Fibroblast of the conjunctiva (primary cell): ENCODE results near the gene MACROD2.

Experiments used
- DNase-seq: peaks from one replicate; pipeline ENCODE4 v3.0.0-alpha.2; 2010; ENCODE audit warnings: low read depth

MACROD2 gene

DNA sequence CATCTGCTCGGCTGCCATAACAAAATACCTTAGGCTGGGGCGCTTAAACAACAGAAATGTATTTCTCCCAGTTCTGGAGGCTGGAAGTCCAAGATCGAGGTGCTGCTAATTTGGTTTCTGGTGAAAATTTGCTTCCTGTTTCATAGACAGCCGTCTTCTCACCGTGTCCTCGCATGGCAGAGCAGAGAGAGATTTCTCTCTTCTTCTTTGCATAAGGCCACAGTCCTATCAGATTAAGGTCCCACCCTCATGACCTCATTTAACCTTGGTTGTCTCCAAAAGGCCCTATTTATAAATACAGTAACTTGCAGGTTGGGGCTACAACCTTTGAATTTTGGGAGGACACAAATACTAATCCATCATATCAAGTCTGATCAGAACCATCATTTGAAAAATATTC lies 2033.6 kb downstream of the MACROD2 start:
- no peak for DNase-seq

DNA sequence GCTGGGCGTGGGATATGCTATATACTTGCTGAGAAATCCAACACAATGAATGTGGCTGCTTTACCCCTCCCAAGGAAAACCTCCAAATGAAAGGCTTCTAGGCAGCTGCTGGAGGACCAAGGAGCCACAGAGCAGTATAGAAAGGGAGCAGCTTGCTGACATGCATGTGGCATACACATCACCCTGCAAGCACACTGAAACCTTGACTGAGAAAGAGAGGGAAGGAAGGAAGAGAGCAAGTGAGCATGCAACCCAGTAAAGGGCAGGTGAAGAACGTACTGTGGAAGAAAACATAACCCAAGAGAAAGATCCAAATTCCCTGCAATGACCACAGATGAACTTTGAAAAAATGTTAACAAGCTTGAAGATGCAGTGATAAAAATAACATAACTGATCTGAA lies 2034.9 kb downstream of the MACROD2 start:
- no peak for DNase-seq

DNA sequence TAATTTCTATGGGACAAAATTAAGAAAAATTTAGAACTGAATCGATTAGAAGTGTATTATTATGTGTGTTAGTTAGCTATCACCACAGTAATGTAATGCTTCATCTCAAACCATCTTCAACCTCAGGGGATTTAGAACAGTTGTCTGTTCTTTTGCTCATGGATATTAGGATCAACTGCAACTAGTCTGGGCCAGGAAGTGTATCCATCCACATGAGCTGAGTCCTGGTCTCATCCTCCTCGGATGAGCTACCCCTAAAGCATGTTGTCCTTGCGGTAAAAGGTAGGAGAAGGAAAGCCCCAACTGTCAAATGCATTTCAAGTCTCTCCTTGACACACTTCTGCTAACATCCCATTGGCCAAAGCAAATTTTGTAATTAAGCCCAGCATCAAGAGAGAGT lies 2040.3 kb downstream of the MACROD2 start:
- no peak for DNase-seq

DNA sequence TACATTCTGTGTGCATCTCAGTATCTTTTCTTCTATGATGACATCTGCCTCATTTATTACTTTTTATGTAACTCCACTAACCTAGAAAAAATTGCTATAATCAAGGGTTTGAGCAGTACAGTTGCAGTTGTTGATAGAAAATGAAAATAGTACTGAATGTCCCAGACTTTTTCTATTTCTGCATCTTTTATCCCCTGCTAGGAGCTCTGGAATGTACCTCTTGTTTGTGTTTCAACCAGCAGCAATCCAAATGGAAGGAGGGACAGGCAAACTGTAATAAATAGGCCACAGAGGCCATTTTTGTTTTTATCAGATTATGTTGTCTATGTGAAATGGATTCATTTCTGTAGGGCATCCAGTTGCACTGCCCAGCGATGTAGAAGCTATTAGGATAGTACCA lies 2041.0 kb downstream of the MACROD2 start:
- DNase-seq: no peak

DNA sequence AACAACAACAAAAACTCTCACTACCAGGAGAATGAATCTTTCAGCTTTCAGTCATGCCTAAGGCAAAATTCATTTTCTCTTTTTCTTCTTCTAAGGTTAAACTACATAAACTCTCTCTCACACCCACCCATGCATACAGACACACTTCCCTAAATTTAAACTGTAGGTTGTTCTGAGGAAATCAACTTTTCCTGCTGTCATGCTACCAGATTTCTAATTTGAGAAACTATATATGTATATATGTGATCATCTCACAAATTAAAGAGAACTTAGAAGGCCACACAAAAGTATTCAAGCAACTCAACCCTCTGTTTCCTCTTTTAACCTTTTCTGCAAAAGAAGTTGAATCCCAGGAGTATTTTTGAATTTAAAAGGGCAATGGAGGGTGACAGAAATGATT lies 2045.4 kb downstream of the MACROD2 start:
- no peak for DNase-seq

DNA sequence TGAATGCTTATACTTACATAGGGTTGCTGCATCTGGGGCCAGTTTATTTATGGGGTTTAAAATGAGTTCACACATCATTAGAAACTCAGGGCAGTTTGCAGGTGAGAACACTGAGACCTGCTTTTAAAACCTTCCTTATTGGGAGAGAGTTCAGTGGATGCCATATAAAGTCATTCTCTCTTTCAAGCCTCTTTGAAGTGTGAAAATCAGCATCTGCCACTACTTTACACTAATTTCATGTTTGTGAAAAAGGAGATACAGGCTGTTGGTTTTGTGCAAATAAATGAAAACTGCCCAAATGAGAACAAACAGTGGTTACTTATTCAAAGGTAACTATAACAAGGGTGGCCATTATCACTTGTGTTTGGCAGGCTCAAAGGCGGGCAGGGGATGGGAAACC lies 2047.4 kb downstream of the MACROD2 start:
- DNase-seq: no peak

DNA sequence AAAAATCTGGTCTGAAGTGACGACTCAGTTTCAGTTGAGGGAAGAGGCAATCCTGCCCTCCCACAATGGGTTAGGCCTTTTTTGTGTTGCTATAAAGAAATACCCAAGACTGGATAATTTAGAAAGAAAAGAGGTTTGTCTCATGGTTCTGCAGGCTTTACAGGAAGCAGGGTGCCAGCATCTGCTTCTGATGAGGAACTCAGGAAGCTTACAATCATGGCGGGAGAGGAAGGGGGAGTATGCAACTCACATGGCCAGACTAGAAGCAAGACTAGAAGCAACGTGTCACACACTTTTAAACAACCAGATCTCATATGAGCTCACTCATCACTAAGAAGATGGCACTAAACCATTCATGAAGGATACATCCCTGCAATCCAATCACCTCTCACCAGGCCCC lies 2048.6 kb downstream of the MACROD2 start:
- no peak for DNase-seq

DNA sequence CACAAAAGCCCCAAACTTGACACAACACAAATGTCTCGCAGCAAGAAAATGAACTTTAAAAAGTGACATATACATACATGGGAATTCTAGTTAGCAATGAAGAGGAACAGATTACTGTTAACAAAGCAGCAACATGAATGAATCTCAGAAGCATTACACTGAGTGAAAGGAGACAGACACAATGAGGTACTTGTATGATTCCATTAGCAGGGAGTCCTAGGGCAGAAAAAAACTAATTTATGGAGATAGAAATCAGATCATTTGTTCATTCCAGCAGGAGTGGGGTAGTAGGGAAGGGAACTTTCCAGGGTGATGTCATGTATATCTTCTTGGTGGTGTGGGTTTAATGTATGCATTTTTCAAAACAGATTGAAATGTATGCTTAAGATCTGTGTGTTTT lies 2053.6 kb downstream of the MACROD2 start:
- no peak for DNase-seq

DNA sequence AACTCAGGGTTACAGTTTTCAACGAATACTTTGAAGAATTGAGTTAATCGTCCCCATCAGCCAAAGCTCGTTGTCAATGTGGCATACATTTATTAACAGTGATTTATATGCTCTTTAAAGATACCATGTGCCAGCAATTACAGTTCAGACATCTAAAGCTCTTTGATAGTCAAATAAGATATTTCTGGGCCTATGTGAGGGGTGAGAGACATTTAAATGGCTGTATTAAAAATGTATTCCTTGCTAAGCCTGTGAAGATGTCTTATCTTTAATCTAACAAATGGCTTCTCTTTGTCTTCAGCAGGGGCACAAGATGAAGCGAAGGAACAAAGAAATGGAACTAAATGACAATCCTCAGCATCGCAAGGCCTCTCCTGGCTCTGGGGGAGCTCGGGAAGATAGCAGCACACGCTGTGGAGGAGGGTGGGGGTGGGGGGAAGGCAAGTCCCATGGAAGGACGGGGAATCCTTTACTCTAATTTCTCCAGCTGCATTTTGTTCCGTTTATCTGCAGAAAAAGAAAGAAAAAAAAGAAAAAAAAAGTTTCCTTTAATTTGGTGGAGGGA lies 2054.3 kb downstream of the MACROD2 start:
- DNase-seq: no peak

DNA sequence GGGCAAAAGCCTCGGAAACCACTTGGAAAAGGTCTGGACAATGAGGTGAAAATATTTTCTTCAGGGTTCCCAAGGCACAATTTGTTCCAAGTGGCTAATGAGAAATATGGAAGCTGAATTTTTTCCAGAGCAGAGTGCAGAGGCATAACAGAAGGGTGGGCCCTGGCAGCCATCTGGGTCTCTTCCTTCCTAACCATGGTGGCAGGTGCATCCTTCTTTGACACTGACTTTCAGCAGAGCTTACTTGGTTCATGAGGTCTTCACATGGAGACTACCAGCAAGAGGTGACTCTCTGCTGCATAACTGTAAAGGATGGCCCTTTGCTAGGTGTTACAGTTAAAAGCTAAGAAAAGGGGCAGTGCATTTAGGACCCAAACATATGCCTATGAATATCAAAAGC lies 2055.1 kb downstream of the MACROD2 start:
- no peak for DNase-seq

DNA sequence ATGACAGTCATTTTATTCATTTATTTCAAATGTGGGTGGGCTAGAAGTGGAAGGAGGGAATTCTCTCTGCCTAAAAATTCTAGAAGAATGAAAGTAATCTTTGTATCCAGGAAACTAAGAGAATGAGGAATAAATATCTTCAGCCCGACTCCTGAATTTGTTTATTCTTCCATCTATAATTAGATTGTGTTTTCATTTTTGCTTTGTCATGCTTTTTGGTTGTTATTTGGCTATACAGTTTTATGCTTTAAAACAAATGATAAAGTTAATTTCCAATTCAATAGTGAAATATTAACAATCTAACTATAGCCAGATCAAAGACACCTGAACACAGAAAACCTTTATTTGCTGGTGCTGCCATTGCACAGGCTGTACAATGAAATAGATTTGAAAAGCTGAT lies 2056.7 kb downstream of the MACROD2 start:
- no peak for DNase-seq

DNA sequence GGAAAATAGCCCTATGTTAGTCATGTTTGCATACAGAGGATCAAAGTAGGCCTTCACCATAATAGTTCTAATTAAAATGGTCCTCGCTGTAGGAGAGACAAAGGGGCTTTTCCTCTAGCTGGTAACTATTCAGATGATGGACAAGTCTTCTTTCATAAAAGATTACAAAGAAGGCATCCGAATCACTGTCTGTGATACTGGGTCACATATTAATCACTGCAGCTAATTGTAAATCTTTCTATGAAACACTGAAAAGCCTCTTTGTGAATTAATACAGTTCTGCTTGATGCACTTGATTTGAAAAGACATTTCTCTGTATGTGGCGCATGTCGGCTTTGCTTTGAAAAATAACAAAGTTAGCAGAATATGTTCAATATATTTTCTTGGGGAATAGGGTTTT lies 2057.1 kb downstream of the MACROD2 start:
- no peak for DNase-seq

DNA sequence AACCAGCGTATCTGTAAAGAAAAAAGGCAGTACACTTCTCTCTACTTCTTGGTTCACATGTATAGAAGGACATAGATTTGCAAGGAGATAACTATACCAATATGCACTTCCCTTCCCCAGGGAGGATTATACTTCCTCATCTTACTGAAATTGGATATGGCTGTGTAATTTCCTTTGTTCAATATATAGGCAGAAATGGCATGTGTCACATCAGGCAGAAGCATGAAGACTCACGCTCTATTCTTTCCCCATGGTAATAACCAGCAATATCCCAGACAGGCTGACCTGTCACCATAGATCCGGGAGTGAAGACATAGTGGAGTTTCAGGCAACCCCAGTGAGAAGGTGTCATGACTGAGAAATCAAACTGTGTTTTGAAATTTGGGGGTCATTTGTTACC lies 2059.7 kb downstream of the MACROD2 start:
- no peak for DNase-seq

DNA sequence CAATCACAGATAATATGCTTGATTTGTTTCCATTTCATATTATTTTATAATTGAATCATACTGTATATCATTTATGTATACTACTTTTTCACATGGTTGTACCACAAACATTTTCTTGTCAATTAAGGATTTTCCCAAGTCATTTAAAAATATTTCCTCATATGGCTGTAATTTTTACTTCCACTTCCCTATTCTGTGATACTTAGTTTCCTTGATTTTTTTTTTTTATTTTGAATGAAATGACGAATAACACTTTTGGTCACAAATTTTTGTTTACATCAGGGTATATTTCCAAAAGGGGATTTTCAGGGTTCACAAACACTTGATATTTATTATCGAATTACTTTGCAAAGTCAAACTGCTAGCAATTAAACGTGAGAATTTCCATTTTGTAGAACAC lies 2062.3 kb downstream of the MACROD2 start:
- DNase-seq: no peak

DNA sequence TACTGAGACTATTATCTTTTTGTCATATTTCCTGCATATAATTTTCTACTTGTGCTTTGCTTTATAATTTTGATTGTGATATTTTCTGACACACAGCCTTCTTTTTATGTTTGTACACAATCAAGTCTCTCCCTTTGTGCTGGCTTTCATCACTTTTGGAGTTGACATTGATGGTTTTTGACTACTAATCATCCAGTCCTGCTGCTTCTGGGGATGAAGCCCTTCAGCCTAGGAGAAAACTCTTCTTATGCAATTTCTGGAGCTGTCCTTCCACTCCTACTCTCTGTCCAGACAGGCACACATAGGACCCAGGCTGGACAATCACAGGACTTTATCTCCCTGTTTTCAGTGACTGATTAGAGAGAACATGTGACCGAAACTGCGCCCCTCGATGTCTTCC lies 2063.0 kb downstream of the MACROD2 start:
- DNase-seq: no peak

DNA sequence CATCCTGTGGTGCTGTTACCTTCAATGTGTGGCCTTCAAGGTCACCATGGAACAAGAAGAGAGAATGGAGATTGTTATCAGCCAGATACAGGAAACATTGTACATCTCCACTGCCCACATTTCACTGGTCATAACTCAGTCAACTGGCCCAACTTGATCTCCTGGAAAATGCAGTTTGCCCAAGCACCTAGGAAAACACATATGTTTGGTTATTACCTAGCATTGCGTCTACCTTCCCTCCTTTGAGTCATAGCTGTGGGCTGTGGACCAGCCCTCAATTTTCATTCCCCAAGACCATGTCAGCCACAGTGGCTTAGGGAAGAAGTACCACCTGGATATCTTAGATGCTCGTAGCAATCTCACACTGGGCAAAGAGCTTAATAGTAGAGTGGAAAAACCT lies 2064.5 kb downstream of the MACROD2 start:
- DNase-seq: no peak

DNA sequence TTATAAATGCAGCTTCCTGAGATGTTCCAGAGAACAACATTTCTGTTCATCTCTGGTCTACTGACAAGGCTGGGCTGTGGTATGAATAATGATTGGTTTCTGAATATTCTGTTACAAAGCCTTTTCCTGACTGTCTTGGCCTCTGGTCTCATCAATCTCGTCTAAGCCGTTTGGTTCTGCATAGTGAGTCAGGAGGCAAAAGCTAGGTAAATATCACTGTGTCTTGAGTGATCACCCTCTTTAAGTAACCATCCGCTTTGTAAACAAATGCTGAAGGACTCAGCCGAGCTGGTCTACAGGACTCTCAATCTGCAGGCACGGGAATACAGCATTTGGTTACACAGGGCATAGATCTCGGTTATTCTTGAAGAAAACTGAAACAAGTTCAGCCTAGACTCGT lies 2066.0 kb downstream of the MACROD2 start:
- no peak for DNase-seq

DNA sequence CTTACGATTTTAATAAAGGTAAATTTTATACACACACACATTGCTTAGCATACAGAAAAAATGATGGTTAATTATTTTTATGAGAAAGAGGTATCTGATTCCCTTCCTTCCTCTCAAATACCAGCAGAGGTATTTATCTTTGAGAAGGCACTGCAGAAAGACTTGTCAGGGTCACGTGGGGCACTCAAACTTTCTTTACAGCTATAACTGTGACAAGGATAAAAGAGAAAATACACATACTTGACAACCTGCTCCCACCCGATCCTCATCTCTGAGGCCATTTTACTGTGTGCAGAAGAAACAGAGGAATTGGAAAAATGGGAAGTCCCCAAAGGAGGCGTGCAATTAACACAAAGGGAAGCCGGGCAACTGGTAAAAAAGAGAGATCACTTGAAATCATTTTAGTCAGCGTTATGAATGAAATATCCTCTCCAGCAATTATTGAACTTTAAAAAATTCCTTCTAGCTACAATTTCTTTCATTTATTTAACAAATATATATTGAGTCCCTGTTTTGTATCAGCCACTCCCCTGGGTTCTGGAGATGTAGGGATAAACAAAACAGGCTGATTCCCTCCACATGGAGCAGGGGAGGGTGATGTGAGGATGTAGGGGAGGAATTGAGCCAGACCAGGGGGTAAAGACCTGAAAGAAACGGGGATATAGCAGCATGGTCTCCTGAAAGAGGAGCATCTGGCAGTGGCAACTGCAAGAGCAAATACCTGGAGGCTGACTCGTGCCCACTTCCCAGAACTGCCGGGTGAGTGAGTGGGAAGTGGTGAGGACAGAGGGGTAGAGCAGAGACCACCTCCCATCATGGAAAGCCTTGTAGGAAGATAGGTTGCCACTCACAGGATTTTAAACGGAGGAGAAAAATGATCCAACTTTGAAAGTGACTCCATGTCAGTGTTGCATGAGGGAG lies 2067.6 kb downstream of the MACROD2 start:
- DNase-seq: no peak

DNA sequence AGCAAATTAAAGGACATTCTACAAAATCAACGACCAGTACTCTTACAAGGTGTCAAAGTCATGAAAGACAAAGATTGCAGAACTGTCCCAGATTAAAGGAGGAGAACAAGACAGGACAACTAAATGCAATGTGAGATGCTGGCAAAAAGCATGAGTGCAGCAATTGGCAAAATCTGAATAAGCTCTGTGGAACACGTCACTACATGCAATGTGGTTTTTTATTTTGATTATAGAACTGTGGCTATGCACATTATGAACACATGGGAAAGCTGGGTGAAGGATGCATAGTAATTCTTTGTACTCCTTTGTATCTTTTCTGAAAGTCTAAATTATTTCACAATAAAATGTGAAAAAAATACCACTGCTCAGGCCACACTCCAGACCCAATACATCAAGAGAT lies 2068.6 kb downstream of the MACROD2 start:
- DNase-seq: no peak

DNA sequence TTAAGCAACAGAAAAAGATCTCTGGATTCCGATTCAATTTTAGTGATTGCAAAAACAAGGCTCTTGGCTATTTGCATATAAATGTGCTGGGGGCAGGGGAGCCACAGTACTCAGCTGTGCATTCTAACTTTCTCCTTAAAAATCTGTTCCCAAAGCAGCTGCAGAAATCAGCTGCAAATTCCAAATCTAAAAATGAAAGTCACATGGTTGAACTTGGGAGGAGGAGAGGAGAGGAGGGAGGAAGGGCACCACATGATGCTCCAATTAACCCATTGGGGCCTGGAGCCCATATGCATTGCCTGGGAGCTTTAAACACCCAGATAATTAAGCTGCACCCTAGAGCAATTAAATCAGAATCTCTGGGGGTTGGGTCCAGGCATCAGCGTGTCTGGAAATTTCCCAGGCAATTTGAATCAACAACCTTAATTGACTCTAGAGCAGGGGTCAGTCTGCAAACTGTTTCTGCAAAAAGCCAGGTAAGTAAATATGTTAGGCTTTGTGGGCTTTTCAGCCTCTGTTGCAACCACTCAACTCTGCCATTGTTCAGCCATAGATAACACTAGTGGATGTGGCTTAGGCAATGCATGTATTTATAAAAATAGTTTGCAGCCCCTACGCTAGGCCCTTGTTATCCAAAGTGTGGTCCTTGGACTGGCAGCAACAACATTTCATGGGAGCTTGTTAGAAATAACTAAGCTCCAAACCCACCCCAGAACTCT lies 2069.8 kb downstream of the MACROD2 start:
- no peak for DNase-seq

DNA sequence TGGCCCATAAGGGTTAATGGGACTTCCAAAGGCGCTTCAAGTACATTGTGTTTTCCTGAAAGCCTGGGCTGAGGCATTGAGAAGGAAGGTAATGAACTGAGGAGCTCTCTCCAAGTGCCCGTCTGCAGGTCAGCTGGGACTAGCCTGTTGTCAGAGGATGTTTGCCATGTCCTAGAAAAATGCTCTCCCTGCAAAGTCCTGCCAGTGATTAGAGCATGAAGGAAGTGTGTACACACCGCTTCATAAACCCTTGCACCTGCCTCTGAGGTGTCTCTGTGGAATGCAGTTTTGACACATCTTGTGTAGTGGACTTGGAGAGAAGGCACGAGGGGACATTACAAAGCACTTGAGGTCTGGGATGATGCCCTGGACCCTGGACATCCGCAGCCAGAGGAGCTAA lies 2071.3 kb downstream of the MACROD2 start:
- no peak for DNase-seq

DNA sequence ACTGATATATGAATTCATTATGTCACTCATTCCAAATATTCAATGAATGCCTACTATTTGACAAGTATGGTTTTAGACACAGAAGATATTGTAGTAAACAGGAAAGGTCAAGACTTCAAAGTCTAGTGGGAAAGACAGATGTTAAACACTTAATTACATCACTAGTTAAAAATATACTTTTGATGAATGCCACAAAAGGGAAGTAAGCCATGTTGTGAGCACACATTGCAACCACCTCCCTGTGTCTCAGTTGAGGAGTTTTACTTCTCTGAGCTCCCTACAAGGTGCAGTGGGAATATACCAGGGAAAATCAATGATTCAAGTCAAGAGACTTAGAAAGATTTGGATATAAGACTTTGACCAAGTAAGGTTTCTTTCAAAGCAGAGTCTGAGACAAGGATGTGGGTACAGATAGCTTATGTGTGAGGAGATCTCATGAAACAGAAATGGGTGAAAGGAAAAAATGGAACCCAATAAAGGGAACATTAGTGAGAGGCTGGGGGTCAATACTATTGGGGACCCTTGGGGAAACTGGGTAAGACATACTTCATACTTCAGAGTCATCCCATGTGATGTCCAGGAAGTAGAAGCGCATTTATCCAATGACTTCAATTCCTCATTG lies 2074.2 kb downstream of the MACROD2 start:
- no peak for DNase-seq

DNA sequence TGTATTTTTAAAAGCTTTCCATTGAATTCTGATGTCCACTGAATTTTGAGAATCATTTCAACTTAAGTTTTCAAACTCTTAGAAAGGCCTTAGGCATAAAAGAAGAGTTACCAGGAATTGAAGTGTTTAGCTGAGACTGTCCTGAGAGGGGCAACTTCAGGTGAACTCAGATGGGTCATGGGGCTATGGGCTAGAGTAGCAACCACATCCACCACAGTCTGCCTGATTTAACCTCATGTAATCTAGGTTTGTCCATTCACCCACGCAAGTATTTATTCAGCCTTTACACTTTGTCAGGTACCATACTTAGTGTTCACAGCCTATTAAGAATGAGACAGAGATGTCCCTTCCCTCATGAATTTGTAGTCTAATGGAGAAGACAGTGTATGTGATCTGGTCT lies 2076.9 kb downstream of the MACROD2 start:
- DNase-seq: no peak
